Measurements from ENCODE around the gene RNF19B. TPM values are rescaled to one million over a fixed set of nuclear protein-coding genes. Genes with fewer than 3 reads are reported as not detected.

Gene RNF19B
- total RNA-seq, 1 experiment from 2014 or later, result 12.9 TPM

GRCh38 chr1:32967888-32968568, 3.4 kb upstream of the RNF19B start:
- no peak for DNase-seq (ENCODE audit: low read depth)

- no peak for DNase-seq (ENCODE audit: low read depth)
Measured at GRCh38 chr1:32966900-32967299, 2.3 kb upstream of the RNF19B start.

- no peak for DNase-seq (ENCODE audit: low read depth)
Measured at GRCh38 chr1:32965251-32965747, 690 bp upstream of the RNF19B start.

GRCh38 chr1:32963746-32964460, 706 bp downstream of the RNF19B start:
- DNase-seq (ENCODE audit: low read depth), result peak; percentile 41

GRCh38 chr1:32962248-32962896, 2.2 kb downstream of the RNF19B start:
- DNase-seq (ENCODE audit: low read depth), result no peak

GRCh38 chr1:32960819-32961355, 3.7 kb downstream of the RNF19B start:
- no peak for DNase-seq (ENCODE audit: low read depth)

GRCh38 chr1:32960342-32960741, 4.3 kb downstream of the RNF19B start:
- DNase-seq (ENCODE audit: low read depth), result no peak

GRCh38 chr1:32958827-32959226, 5.8 kb downstream of the RNF19B start:
- DNase-seq (ENCODE audit: low read depth), result no peak

GRCh38 chr1:32957017-32957416, 7.6 kb downstream of the RNF19B start:
- DNase-seq (ENCODE audit: low read depth), result no peak

- no peak for DNase-seq (ENCODE audit: low read depth)
Measured at GRCh38 chr1:32954168-32954567, 10.4 kb downstream of the RNF19B start.

GRCh38 chr1:32953495-32953894, 11.1 kb downstream of the RNF19B start:
- DNase-seq (ENCODE audit: low read depth), result no peak

- DNase-seq (ENCODE audit: low read depth), result no peak
Measured at GRCh38 chr1:32949519-32949918, 15.1 kb downstream of the RNF19B start.

- DNase-seq (ENCODE audit: low read depth), result no peak
Measured at GRCh38 chr1:32948905-32949304, 15.7 kb downstream of the RNF19B start.

- no peak for DNase-seq (ENCODE audit: low read depth)
Measured at GRCh38 chr1:32948390-32948722, 16.3 kb downstream of the RNF19B start.

GRCh38 chr1:32947669-32948389, 16.8 kb downstream of the RNF19B start:
- DNase-seq (ENCODE audit: low read depth), result no peak

GRCh38 chr1:32946413-32946812, 18.2 kb downstream of the RNF19B start:
- no peak for DNase-seq (ENCODE audit: low read depth)

- no peak for DNase-seq (ENCODE audit: low read depth)
Measured at GRCh38 chr1:32944180-32944579, 20.4 kb downstream of the RNF19B start.

GRCh38 chr1:32939655-32940371, 24.8 kb downstream of the RNF19B start:
- DNase-seq (ENCODE audit: low read depth), result peak; percentile 87

GRCh38 chr1:32937061-32937460, 27.5 kb downstream of the RNF19B start:
- DNase-seq (ENCODE audit: low read depth), result no peak

GRCh38 chr1:32934535-32934934, 30.1 kb downstream of the RNF19B start:
- no peak for DNase-seq (ENCODE audit: low read depth)

- DNase-seq (ENCODE audit: low read depth), result no peak
Measured at GRCh38 chr1:32933742-32934322, 30.8 kb downstream of the RNF19B start.
